HepG2 (cell line): Measurements from ENCODE around the gene GRAMD2A. TPM values are rescaled to one million over a fixed set of nuclear protein-coding genes. Genes with fewer than 3 reads are reported as not detected.
A peak's percentile ranks its signal among the peaks of the same experiment; 100 is the strongest.

ENCODE experiments used
- NR2C2 ChIP-seq: sonication (generic); formaldehyde crosslinking; IDR thresholded peaks from 2 replicates; pipeline ENCODE4 v1.4.0; 2020; ENCODE audit warnings: missing genetic modification reagents, mild to moderate bottlenecking, moderate library complexity, borderline replicate concordance
- RARA ChIP-seq: IDR thresholded peaks from 2 replicates; pipeline ENCODE4 v1.6.1; 2016; ENCODE audit warnings: missing genetic modification reagents, missing compliant biosample characterization
- RFXAP ChIP-seq: sonication (generic); formaldehyde crosslinking; IDR thresholded peaks from 2 replicates; pipeline ENCODE4 v1.4.0; 2020; ENCODE audit warnings: missing genetic modification reagents, borderline replicate concordance
- ZNF234 ChIP-seq: sonication (generic); formaldehyde crosslinking; conservative IDR thresholded peaks from 2 replicates; pipeline ENCODE4 v1.5.1; 2020; ENCODE audit warnings: mild to moderate bottlenecking, missing genetic modification reagents
- polyA plus RNA-seq, 8 experiments: library from polyadenylated mRNA; depleted of rRNA in 3 of 8; stranded (reverse) in 7 of 8; unstranded in 1 of 8; fragments of >200 nt; fragmentation: Illumina TruSeq in 4 of 8; extraction: Trizol in 4 of 8; gene quantifications; 2 replicates each; pipeline versions ENCODE4 v1.2.1 to v1.2.3, GENCODE V29; 2011 to 2016; ENCODE audit warnings: low read depth in 4 of 8, missing spikeins in 1 of 8, mixed read lengths in 1 of 8; ENCODE audit not compliant: insufficient read depth in 1 of 8
- total RNA-seq, 5 experiments: library from RNA; depleted of rRNA; stranded (reverse); fragments of >200 nt; fragmentation: Illumina TruSeq; extraction: Trizol; gene quantifications; 2 replicates each; pipeline ENCODE4 v1.2.3, GENCODE V29; 2016; ENCODE audit warnings: low read depth in 1 of 5
- TF ChIP-seq, protein P1 (sequence below): sonication (generic); formaldehyde crosslinking; IDR thresholded peaks from 2 replicates; pipeline ENCODE4 v1.4.0; 2020; ENCODE audit warnings: missing genetic modification reagents
- TF ChIP-seq, protein P2 (sequence below): sonication (generic); formaldehyde crosslinking; IDR thresholded peaks from 2 replicates; pipeline ENCODE4; 2020; ENCODE audit warnings: missing genetic modification reagents, mild to moderate bottlenecking, borderline replicate concordance

The GRAMD2A gene
- total and polyA plus RNA-seq, 2 of the 13 experiments (the other 11 are each of a cell fraction or from before 2014, with no cell fraction given), result 0.04 TPM; not detected in 1

DNA sequence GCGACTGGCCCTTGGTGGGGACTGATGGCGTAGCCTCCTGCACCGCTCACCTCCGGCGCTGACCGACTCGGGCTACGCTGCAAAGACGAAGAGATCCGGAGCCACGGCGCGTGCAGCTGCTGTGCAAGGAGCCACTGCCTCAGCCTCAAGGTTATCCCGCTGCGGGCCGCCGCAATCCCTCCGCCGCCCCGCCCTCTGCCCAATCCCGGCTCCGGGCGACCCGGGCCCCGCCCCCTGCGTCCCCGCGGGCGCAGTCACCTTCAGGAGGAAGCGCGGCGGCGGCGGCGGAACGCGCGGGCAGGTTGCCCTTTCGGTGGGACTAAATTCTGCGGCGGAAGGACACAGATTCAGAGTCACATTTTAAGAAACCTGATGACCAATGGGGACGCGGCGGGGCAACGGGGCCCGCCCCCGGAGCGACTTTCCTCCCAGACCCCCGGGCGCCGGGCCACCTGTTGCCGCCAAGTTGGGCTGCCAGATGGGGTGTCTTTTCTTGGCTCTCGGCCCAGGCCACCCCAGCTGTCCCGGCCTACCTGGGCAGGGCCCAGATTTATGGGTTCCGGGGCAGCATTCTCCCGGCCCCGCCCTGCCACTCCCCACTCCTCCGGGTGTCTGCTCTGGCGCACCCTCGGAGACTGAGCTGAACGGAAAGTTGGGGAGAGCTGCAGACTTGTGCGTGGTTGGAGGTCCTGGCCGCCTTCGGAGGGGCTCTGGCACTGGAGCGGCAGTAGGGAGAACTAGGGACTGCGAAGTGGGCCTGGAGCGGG is 33.7 kb upstream of the GRAMD2A start, which contains the start of gene PKM (continued):
- peak; percentile 56; the same call in 1 of the 2 replicates for TF ChIP-seq NR2C2
- TF ChIP-seq, protein P1, sequence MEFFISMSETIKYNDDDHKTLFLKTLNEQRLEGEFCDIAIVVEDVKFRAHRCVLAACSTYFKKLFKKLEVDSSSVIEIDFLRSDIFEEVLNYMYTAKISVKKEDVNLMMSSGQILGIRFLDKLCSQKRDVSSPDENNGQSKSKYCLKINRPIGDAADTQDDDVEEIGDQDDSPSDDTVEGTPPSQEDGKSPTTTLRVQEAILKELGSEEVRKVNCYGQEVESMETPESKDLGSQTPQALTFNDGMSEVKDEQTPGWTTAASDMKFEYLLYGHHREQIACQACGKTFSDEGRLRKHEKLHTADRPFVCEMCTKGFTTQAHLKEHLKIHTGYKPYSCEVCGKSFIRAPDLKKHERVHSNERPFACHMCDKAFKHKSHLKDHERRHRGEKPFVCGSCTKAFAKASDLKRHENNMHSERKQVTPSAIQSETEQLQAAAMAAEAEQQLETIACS (CRISPR knock-in tag), result peak; percentile 73
- TF ChIP-seq, protein P2, sequence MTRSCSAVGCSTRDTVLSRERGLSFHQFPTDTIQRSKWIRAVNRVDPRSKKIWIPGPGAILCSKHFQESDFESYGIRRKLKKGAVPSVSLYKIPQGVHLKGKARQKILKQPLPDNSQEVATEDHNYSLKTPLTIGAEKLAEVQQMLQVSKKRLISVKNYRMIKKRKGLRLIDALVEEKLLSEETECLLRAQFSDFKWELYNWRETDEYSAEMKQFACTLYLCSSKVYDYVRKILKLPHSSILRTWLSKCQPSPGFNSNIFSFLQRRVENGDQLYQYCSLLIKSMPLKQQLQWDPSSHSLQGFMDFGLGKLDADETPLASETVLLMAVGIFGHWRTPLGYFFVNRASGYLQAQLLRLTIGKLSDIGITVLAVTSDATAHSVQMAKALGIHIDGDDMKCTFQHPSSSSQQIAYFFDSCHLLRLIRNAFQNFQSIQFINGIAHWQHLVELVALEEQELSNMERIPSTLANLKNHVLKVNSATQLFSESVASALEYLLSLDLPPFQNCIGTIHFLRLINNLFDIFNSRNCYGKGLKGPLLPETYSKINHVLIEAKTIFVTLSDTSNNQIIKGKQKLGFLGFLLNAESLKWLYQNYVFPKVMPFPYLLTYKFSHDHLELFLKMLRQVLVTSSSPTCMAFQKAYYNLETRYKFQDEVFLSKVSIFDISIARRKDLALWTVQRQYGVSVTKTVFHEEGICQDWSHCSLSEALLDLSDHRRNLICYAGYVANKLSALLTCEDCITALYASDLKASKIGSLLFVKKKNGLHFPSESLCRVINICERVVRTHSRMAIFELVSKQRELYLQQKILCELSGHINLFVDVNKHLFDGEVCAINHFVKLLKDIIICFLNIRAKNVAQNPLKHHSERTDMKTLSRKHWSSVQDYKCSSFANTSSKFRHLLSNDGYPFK, result no peak
- TF ChIP-seq ZNF234 (CRISPR knock-in tag), result peak; percentile 67; the same call in 1 of the 2 replicates
- 0 out of 2 replicates have a peak, but pooled peaks have one; percentile 94 for TF ChIP-seq RFXAP (CRISPR knock-in tag)
- peak; percentile 48 for TF ChIP-seq RARA (CRISPR knock-in tag)
